BJ (cell line): ENCODE measurements around the gene PLPPR1. TPM values are rescaled to one million over a fixed set of nuclear protein-coding genes. Genes with fewer than 3 reads are reported as not detected.
A peak's percentile ranks its signal among the peaks of the same experiment; 100 is the strongest.

Source experiments
- CTCF ChIA-PET: fragments of 350-600 bp; formaldehyde crosslinking; extraction: SDS; loops from one replicate; lab custom pipeline; 2021; ENCODE audit warnings: antibody characterized with exemption, inconsistent platforms; lab: Yijun Ruan, JAX
- POLR2A ChIA-PET: fragments of 300-600 bp; sonication (Branson Sonifier 250); formaldehyde crosslinking; extraction: SDS; loops from one replicate; lab custom pipeline; 2021; ENCODE audit warnings: antibody characterized with exemption; lab: Charles Lee
- DNase-seq: peaks from one replicate; pipeline ENCODE4 v3.0.0-alpha.2; 2011; ENCODE audit warnings: low read depth
- H3K27me3 ChIP-seq: 2 replicates; pipeline ENCODE4 v1.6.0; 2011; ENCODE audit warnings: low read length; ENCODE audit not compliant: control insufficient read depth, insufficient read depth
- H3K36me3 ChIP-seq: 2 replicates; pipeline ENCODE4 v1.5.1; 2011; ENCODE audit warnings: low read length; ENCODE audit not compliant: control insufficient read depth, insufficient read depth
- H3K4me3 ChIP-seq: 2 replicates; pipeline ENCODE4 v1.5.1; 2011; ENCODE audit warnings: low read depth, mild to moderate bottlenecking, control low read depth, low read length
- polyA plus RNA-seq: library from polyadenylated mRNA; depleted of rRNA; stranded (reverse); fragments of >200 nt; gene quantifications from 2 replicates; pipeline ENCODE4 v1.2.3, GENCODE V29; 2011
- TF ChIP-seq, protein P1 (sequence below): IDR thresholded peaks from 2 replicates; pipeline ENCODE4 v1.5.1; 2011; ENCODE audit warnings: low read depth, mild to moderate bottlenecking, control low read depth, inconsistent platforms, low read length, moderate library complexity; ENCODE audit not compliant: insufficient read depth

Gene PLPPR1
- polyA plus RNA-seq, 1 experiment, result not detected

DNA sequence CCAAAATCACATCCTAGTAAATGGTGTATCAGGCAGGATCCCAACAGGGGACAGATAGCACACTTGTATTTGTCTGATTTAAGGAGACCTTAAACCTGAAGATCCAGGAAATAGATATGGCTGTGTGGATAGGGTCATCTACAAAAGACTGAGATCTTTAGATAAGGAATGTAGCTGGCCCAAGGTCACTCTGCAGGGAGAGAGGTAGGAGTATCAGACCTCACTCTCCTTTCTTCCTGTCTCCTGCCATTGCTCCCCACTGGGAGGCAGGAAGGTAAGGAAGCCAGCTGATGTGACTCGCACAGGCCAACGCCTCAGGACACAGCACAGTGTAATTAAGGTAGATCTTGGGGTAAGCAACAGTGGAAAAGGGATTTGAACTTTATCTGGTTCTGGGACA lies 85.8 kb downstream of the PLPPR1 start:
- Histone ChIP-seq H3K4me3 (no peak overlapping the region), H3K36me3 (no peaks in the 10 kb centered on the region), H3K27me3 (no peaks in the 10 kb centered on the region)
- no peak for DNase-seq
- TF ChIP-seq, protein P1, sequence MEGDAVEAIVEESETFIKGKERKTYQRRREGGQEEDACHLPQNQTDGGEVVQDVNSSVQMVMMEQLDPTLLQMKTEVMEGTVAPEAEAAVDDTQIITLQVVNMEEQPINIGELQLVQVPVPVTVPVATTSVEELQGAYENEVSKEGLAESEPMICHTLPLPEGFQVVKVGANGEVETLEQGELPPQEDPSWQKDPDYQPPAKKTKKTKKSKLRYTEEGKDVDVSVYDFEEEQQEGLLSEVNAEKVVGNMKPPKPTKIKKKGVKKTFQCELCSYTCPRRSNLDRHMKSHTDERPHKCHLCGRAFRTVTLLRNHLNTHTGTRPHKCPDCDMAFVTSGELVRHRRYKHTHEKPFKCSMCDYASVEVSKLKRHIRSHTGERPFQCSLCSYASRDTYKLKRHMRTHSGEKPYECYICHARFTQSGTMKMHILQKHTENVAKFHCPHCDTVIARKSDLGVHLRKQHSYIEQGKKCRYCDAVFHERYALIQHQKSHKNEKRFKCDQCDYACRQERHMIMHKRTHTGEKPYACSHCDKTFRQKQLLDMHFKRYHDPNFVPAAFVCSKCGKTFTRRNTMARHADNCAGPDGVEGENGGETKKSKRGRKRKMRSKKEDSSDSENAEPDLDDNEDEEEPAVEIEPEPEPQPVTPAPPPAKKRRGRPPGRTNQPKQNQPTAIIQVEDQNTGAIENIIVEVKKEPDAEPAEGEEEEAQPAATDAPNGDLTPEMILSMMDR, result no peak
- ChIA-PET CTCF (no interaction called here), POLR2A (no interaction called here)

DNA sequence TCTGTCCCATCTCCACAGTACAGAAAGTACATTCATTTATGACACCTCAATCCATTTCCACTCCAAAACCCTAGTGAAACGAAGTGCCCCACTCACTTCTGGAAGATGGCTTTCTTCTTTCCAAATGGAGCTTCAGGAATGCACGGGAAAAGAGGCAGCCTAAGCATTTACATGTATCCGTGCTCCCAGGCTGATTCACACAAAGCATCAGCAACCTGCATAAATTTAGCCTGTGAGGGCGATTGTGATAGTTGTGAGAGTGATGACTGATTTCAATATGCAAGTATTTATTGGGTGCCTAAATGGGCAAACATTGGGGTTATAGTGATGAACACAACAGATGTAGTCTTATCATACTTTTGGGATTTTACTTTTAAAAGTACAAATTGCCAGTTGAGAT lies 86.6 kb downstream of the PLPPR1 start:
- no peak for DNase-seq
- ChIA-PET POLR2A (no interaction called here), CTCF (interaction anchor here (1.2 kb wide), 1 partner anchor 14 kb away, joined by 3 read pairs; no protein-coding TSS in a partner anchor)
- H3K36me3 ChIP-seq, result no peaks in the 10 kb centered on the region
- no peaks in the 10 kb centered on the region for H3K27me3 ChIP-seq
- H3K4me3 ChIP-seq, result no peak overlapping the region
- TF ChIP-seq, protein P1, result no peak

DNA sequence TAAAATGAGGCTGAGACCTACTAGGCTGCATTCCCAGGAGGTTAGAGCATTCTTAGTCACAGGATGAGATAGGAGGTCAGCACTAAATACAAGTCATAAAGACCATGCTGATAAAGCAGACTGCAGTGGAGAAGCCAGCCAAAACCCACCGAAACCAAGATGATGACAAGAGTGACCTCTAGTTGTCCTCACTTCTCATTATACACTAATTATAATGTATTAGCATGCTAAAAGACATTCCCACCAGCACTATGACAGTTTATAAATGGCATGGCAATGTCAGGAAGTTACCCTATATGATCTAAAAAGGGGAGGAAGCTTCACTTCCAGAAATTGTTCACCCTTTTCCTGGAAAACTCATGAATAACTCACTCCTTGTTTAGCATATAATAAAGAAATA lies 88.6 kb downstream of the PLPPR1 start:
- ChIA-PET POLR2A (no interaction called here), CTCF (no interaction called here)
- Histone ChIP-seq H3K36me3 (no peaks in the 10 kb centered on the region), H3K27me3 (no peaks in the 10 kb centered on the region), H3K4me3 (no peak overlapping the region)
- TF ChIP-seq, protein P1, result no peak
- DNase-seq, result no peak

DNA sequence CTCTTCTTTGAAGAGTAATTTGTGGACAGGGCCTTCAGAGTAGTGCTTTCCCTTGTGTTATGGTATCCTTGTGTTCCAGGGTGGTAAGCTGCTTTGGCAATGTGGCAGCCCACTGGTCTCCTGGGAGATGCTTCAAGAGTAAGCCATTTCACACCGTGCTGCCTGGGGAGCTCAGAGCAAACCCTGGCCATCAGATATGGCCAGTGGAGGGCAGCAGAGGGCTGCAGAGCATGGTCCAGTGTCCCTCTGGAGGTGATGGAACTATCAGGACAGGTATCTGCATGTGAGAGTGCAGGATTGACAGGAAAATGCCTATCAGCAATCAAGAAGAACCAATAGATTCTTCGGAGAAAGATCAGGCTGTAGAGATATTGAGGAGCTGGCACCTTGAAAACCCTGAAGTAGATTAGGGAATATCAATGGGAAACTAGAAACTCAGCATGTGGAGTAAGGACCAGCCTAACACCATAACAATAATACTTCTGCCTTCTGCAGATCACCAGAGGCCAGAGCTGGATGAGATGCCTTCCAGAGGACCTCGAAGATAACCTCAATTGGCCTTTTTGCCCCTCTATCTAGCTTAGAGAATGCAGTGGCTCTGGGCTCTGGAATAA lies 90.8 kb downstream of the PLPPR1 start:
- POLR2A ChIA-PET, result no interaction called here

DNA sequence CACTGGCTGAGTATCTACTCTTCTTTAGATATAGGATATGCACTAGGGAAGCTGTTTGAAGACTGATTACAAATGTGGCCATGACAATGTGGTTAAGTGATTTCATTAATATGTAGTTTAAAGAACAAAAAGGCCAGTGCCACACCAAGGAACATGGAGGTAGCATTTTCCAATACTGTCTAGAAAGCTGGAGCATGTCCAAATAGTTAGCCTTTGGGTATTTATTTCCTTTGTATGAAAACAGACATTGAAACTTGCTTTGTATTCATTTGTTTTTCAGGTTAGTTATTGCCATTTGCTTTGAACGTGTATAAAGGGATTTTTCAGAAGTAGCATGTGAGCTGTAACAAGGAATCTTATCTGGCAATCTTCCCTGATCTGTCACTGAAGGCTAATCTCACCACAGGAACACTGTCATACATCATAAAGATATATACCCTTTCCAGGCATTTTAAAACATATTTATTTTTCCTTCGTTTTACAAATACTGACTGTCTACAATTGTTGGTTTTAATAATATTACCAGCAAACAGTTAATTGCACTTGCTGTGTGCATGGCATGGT lies 93.4 kb downstream of the PLPPR1 start:
- Histone ChIP-seq H3K36me3 (no peaks in the 10 kb centered on the region), H3K4me3 (no peak overlapping the region), H3K27me3 (no peaks in the 10 kb centered on the region)
- ChIA-PET CTCF (interaction anchor here (0.8 to 1.5 kb wide), 2 partner anchors 10 to 11 kb away, joined by 3 read pairs; no protein-coding TSS in a partner anchor), POLR2A (no interaction called here)
- TF ChIP-seq, protein P1, result no peak
- no peak for DNase-seq

More for the DNA sequence above, 90.8 kb downstream of the PLPPR1 start:
- no peak overlapping the region for H3K4me3 ChIP-seq
- H3K27me3 ChIP-seq, result no peaks in the 10 kb centered on the region
- no peak for DNase-seq
- CTCF ChIA-PET, result interaction anchor here (0.6 to 1.3 kb wide), 4 partner anchors 11 to 192 kb away, joined by 3 to 5 read pairs (median 4); no protein-coding TSS in a partner anchor
- H3K36me3 ChIP-seq, result no peaks in the 10 kb centered on the region
- TF ChIP-seq, protein P1, result peak; percentile 61
